Measurements from ENCODE around the gene CTNND2. TPM values are rescaled to one million over a fixed set of nuclear protein-coding genes. Genes with fewer than 3 reads are reported as not detected.

The CTNND2 gene
- total RNA-seq, 1 experiment from 2014 or later: 7.0 TPM

DNA sequence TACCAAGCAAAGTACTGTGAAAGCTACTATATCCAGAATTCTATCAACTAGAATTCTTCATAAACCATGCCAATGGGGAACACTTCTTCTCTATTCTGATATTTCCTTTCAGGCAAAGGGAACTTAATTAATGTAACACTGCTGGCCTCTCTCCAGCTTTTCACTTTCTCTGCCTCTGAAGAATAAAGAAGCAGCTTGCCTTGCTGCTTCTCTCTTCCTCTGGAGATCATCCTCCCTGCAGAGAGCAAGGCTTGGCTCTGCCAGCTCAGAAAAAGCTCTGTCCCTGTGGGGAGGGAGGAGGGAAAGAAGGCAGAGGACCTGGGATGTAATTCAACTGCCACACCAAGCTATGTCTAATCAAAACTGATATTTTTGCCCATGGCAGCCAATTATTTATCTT lies 6.5 kb downstream of the CTNND2 start:
- H4K91ac ChIP-seq (ENCODE audit: insufficient read length, low read depth, low read length): no peak overlapping the region
- peaks cover 34% of the 10 kb centered on the region for H3K27me3 Mint-ChIP-seq (ENCODE audit: low read depth)
- no peaks in the 10 kb centered on the region; a peak in 1 of 5 replicates for H3K9me3 Mint-ChIP-seq

More for the DNA sequence above, 6.5 kb downstream of the CTNND2 start:
- Histone ChIP-seq H4K8ac (replicated peaks; ENCODE audit: insufficient read length, low read depth, low read length) (no peak overlapping the region), H2BK120ac (ENCODE audit: low read depth, low read length, poor library complexity, severe bottlenecking) (no peak overlapping the region), H2BK15ac (ENCODE audit: low read depth, low read length) (no peak overlapping the region), H3K56ac (ENCODE audit: insufficient read length, low read depth, low read length) (no peak overlapping the region), H3K9me3 (ENCODE audit: control insufficient read depth, low read depth, low read length) (no peaks in the 10 kb centered on the region), H3K79me1 (ENCODE audit: insufficient read depth, low read depth, low read length, poor library complexity, severe bottlenecking) (no peaks in the 10 kb centered on the region), H3K14ac (ENCODE audit: insufficient read depth, low read length) (no peak overlapping the region), H2AFZ (ENCODE audit: low read length) (no peak overlapping the region), H3K9ac (ENCODE audit: extremely low read depth, insufficient read length, low read length) (no peak overlapping the region), H2BK20ac (ENCODE audit: low read depth, low read length, poor library complexity, severe bottlenecking) (no peak overlapping the region), H2BK5ac (ENCODE audit: insufficient read length, low read length) (no peak overlapping the region), H4K20me1 (ENCODE audit: control insufficient read depth, insufficient read depth, insufficient read length) (no peaks in the 10 kb centered on the region), H3K18ac (ENCODE audit: insufficient read length, low read depth, low read length) (no peak overlapping the region), H3K79me2 (ENCODE audit: insufficient read depth, low read length) (no peaks in the 10 kb centered on the region), H2BK12ac (ENCODE audit: insufficient read length, low read depth, low read length) (no peak overlapping the region), H3K4ac (ENCODE audit: low read depth, low read length) (no peak overlapping the region), H3T11ph (ENCODE audit: low read length) (no peak overlapping the region), H4K5ac (ENCODE audit: insufficient read length, low read depth, low read length) (no peak overlapping the region), H2AK5ac (ENCODE audit: insufficient read length, low read length) (no peak overlapping the region), H3K27me3 (ENCODE audit: insufficient read depth, low read length) (peaks cover 4% of the 10 kb centered on the region; the same call in 1 of the 2 replicates), H3K4me2 (ENCODE audit: insufficient read depth, insufficient read length, low read length) (no peak overlapping the region), H3K23me2 (ENCODE audit: insufficient read length, low read depth, low read length, poor library complexity, severe bottlenecking) (peaks cover under 1% of the 10 kb centered on the region), H3K23ac (ENCODE audit: insufficient read length, low read depth, low read length) (no peak overlapping the region), H3K4me1 (ENCODE audit: insufficient read depth, low read length) (no peaks in the 10 kb centered on the region), H3K27ac (ENCODE audit: insufficient read length, low read depth, low read length) (no peak overlapping the region)
- peak overlapping the region in 1 of 3 experiments; percentile 37; a peak in 1 of 7 replicates for H3K27ac Mint-ChIP-seq
- H3K4me1 Mint-ChIP-seq: peaks cover 13 to 16% of the 10 kb centered on the region in 2 experiments
- H3K36me3 Mint-ChIP-seq (ENCODE audit: insufficient read depth in 1 of 3, low read depth in 3 of 3): no peaks in the 10 kb centered on the region
- TF ChIP-seq, protein P1, sequence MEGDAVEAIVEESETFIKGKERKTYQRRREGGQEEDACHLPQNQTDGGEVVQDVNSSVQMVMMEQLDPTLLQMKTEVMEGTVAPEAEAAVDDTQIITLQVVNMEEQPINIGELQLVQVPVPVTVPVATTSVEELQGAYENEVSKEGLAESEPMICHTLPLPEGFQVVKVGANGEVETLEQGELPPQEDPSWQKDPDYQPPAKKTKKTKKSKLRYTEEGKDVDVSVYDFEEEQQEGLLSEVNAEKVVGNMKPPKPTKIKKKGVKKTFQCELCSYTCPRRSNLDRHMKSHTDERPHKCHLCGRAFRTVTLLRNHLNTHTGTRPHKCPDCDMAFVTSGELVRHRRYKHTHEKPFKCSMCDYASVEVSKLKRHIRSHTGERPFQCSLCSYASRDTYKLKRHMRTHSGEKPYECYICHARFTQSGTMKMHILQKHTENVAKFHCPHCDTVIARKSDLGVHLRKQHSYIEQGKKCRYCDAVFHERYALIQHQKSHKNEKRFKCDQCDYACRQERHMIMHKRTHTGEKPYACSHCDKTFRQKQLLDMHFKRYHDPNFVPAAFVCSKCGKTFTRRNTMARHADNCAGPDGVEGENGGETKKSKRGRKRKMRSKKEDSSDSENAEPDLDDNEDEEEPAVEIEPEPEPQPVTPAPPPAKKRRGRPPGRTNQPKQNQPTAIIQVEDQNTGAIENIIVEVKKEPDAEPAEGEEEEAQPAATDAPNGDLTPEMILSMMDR (conservative IDR thresholded peaks at IDR 0.05): no peak
- H3K4me3 Mint-ChIP-seq: no peak overlapping the region
- no peak for DNase-seq
